Measurements from ENCODE around the gene MATCAP1. TPM values are rescaled to one million over a fixed set of nuclear protein-coding genes. Genes with fewer than 3 reads are reported as not detected.
A peak's percentile ranks its signal among the peaks of the same experiment; 100 is the strongest.

Gene MATCAP1
- total and polyA plus RNA-seq, 2 of the 13 experiments (the other 11 are each of a cell fraction or from before 2014, with no cell fraction given), result 11.2 to 24.5 TPM

- TF ChIP-seq ZNF639 (CRISPR knock-in tag; conservative IDR thresholded peaks at IDR 0.05) (peak; percentile 86), MAFG (CRISPR knock-in tag; IDR thresholded peaks at IDR 0.05) (no peak), ZNF383 (CRISPR knock-in tag; IDR thresholded peaks at IDR 0.05; ENCODE audit: borderline replicate concordance) (no peak), ZNF484 (CRISPR knock-in tag; IDR thresholded peaks at IDR 0.05; ENCODE audit: borderline replicate concordance, low read depth) (no peak), ARID2 (CRISPR knock-in tag; IDR thresholded peaks at IDR 0.05; ENCODE audit: borderline replicate concordance) (no peak), SETDB1 (CRISPR knock-in tag; IDR thresholded peaks at IDR 0.05; ENCODE audit: borderline replicate concordance) (no peak), ZNF792 (CRISPR knock-in tag; IDR thresholded peaks at IDR 0.05) (peak; percentile 98), ZNF292 (CRISPR knock-in tag; IDR thresholded peaks at IDR 0.05; ENCODE audit: borderline replicate concordance, low read depth) (peak; percentile 58; the same call in 1 of the 2 replicates), KAT8 (CRISPR knock-in tag; IDR thresholded peaks at IDR 0.05) (peak; percentile 85), SIN3A (IDR thresholded peaks at IDR 0.05; ENCODE audit: borderline replicate concordance, low read depth, low read length) (peak; percentile 98), ZMAT3 (CRISPR knock-in tag; conservative IDR thresholded peaks at IDR 0.05) (peak; percentile 96), MTA1 (CRISPR knock-in tag; IDR thresholded peaks at IDR 0.05; ENCODE audit: borderline replicate concordance) (peak; percentile 25; the same call in 1 of the 2 replicates), NKX3-1 (CRISPR knock-in tag; IDR thresholded peaks at IDR 0.05) (peak; percentile 88; the same call in 1 of the 2 replicates), ZMYM3 (CRISPR knock-in tag; IDR thresholded peaks at IDR 0.05) (peak; percentile 76), KLF6 (CRISPR knock-in tag; IDR thresholded peaks at IDR 0.05) (peak; percentile 98; the same call in 1 of the 2 replicates), TBL1XR1 (IDR thresholded peaks at IDR 0.05; ENCODE audit: borderline replicate concordance, low read length, partially characterized antibody) (no peak), SMAD1 (CRISPR knock-in tag; IDR thresholded peaks at IDR 0.05; ENCODE audit: borderline replicate concordance, low read depth) (peak; percentile 97; the same call in 1 of the 2 replicates), ZNF761 (CRISPR knock-in tag; conservative IDR thresholded peaks at IDR 0.05) (no peak; the same call in none of the 2 replicates), SMC3 (IDR thresholded peaks at IDR 0.05; ENCODE audit: low read length) (peak; percentile 80; the same call in 1 of the 2 replicates), ZNF558 (CRISPR knock-in tag; IDR thresholded peaks at IDR 0.05; ENCODE audit: borderline replicate concordance) (no peak; the same call in 1 of the 2 replicates), ZNF280B (CRISPR knock-in tag; IDR thresholded peaks at IDR 0.05; ENCODE audit: borderline replicate concordance) (peak; percentile 96), ZBTB21 (CRISPR knock-in tag; IDR thresholded peaks at IDR 0.05) (0 out of 2 replicates have a peak, but pooled peaks have one; percentile 41), CHD2 (IDR thresholded peaks at IDR 0.05; ENCODE audit: low read depth, low read length) (no peak), XBP1 (CRISPR knock-in tag; IDR thresholded peaks at IDR 0.05) (no peak), EED (CRISPR knock-in tag; IDR thresholded peaks at IDR 0.05) (no peak; the same call in 1 of the 2 replicates), NFE2L1 (CRISPR knock-in tag; IDR thresholded peaks at IDR 0.05; ENCODE audit: borderline replicate concordance) (peak; percentile 73; the same call in 1 of the 2 replicates), ZNF446 (CRISPR knock-in tag; IDR thresholded peaks at IDR 0.05) (no peak), ZNF331 (CRISPR knock-in tag; IDR thresholded peaks at IDR 0.05) (peak; percentile 96), ZNF552 (CRISPR knock-in tag; IDR thresholded peaks at IDR 0.05; ENCODE audit: borderline replicate concordance) (peak; percentile 85; the same call in 1 of the 2 replicates), ARHGAP35 (CRISPR knock-in tag; IDR thresholded peaks at IDR 0.05; ENCODE audit: borderline replicate concordance) (peak; percentile 61; the same call in 1 of the 2 replicates)
Measured at GRCh38 chr16:67184995-67185650, 1.4 kb upstream of the MATCAP1 start (continued).

Measured in HepG2 (cell line).